HEK293 (cell line): ENCODE measurements around the gene SDF2L1.

ENCODE experiments used
- ZNF121 ChIP-seq: fragments of 450-650 bp; formaldehyde crosslinking; IDR thresholded peaks from 2 replicates; pipeline ENCODE4 v1.5.1; 2016; ENCODE audit warnings: missing biosample characterization, missing genetic modification characterization
- ZNF2 ChIP-seq: fragments of 450-650 bp; formaldehyde crosslinking; IDR thresholded peaks from 2 replicates; pipeline ENCODE4 v1.5.1; 2016; ENCODE audit warnings: missing biosample characterization, missing genetic modification characterization
- ZNF274 ChIP-seq, 2 experiments: fragments of 200-500 bp in 1 of 2; fragments of 450-650 bp in 1 of 2; sonication (Bioruptor generic) in 1 of 2; formaldehyde crosslinking in 1 of 2; IDR thresholded peaks; 2 replicates each; pipeline versions ENCODE4 v1.5.1 to v1.6.1; 2014 to 2016; ENCODE audit warnings: borderline replicate concordance in 1 of 2, inconsistent platforms in 1 of 2, low read length in 1 of 2, missing biosample characterization in 1 of 2, missing genetic modification characterization in 1 of 2
- ZNF292 ChIP-seq: fragments of 450-650 bp; formaldehyde crosslinking; IDR thresholded peaks from 2 replicates; pipeline ENCODE4 v1.5.1; 2016; ENCODE audit warnings: low read depth, missing biosample characterization, missing genetic modification characterization, borderline replicate concordance
- ZNF549 ChIP-seq: fragments of 450-650 bp; IDR thresholded peaks from 2 replicates; pipeline ENCODE4 v1.5.1; 2018; ENCODE audit warnings: missing biosample characterization, missing genetic modification characterization, mild to moderate bottlenecking, inconsistent platforms, moderate library complexity
- ZNF629 ChIP-seq: fragments of 450-650 bp; formaldehyde crosslinking; IDR thresholded peaks from 2 replicates; pipeline ENCODE4 v1.5.1; 2017; ENCODE audit warnings: missing biosample characterization, missing genetic modification characterization
- TF ChIP-seq, protein P1 (sequence below): IDR thresholded peaks from 2 replicates; pipeline ENCODE4 v1.6.1; 2011; ENCODE audit warnings: mild to moderate bottlenecking, low read depth, low read length, borderline replicate concordance
- TF ChIP-seq, protein P2 (sequence below): fragments of 450-650 bp; formaldehyde crosslinking; IDR thresholded peaks from 2 replicates; pipeline ENCODE4 v1.5.1; 2016; ENCODE audit warnings: missing biosample characterization, missing genetic modification characterization
- TF ChIP-seq, protein P3 (sequence below): fragments of 450-650 bp; formaldehyde crosslinking; IDR thresholded peaks from 2 replicates; pipeline ENCODE4 v1.5.1; 2017; ENCODE audit warnings: missing biosample characterization, mild to moderate bottlenecking, missing genetic modification characterization, moderate library complexity
- TF ChIP-seq, protein P4 (sequence below): sonication (generic); formaldehyde crosslinking; IDR thresholded peaks from 2 replicates; pipeline ENCODE4 v1.8.1; 2022; ENCODE audit warnings: mild to moderate bottlenecking, moderate library complexity, missing genetic modification reagents
- TF ChIP-seq, protein P5 (sequence below): fragments of 450-650 bp; formaldehyde crosslinking; IDR thresholded peaks from 2 replicates; pipeline ENCODE4 v1.5.1; 2016; ENCODE audit warnings: missing biosample characterization, missing genetic modification characterization
- TF ChIP-seq, protein P6 (sequence below): fragments of 450-650 bp; formaldehyde crosslinking; IDR thresholded peaks from 2 replicates; pipeline ENCODE4 v1.5.1; 2016; ENCODE audit warnings: missing biosample characterization, missing genetic modification characterization
- TF ChIP-seq, protein P7 (sequence below): fragments of 450-650 bp; formaldehyde crosslinking; IDR thresholded peaks from 2 replicates; pipeline ENCODE4 v1.5.1; 2017; ENCODE audit warnings: missing biosample characterization, missing genetic modification characterization
- TF ChIP-seq, protein P8 (sequence below): fragments of 450-650 bp; IDR thresholded peaks from 2 replicates; pipeline ENCODE4 v1.5.1; 2018; ENCODE audit warnings: missing biosample characterization, missing genetic modification characterization

DNA sequence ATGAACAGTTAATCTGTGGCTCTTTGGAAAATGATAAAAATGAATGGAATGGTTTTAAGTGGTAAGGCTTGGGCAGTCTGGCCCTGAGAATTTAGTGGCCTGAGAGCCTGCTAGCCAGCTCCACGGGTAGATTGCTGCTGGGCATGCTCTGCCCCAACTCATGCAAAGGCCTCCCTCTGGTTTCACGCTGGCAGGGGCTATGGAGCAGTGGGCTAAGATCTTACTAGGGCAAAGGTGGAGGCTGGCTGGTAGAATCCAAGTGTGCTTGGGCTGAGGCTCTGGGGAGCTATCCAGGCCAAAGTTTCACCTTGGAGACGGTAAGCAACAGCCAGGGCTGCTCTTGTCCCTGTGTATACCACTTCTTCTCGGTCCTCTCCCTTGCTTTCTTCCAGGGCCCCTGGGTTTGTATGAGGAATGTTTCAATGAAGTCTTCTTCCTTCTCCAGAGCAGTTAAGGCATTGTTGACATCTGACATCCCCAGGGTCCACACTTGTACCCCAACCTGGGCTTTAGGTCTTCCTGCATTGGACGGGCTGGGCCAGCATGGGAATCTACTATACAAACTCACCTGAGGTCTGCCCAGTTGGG lies 47.1 kb upstream of the SDF2L1 start:
- TF ChIP-seq, protein P1, sequence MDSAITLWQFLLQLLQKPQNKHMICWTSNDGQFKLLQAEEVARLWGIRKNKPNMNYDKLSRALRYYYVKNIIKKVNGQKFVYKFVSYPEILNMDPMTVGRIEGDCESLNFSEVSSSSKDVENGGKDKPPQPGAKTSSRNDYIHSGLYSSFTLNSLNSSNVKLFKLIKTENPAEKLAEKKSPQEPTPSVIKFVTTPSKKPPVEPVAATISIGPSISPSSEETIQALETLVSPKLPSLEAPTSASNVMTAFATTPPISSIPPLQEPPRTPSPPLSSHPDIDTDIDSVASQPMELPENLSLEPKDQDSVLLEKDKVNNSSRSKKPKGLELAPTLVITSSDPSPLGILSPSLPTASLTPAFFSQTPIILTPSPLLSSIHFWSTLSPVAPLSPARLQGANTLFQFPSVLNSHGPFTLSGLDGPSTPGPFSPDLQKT: no peak
- TF ChIP-seq, protein P2, sequence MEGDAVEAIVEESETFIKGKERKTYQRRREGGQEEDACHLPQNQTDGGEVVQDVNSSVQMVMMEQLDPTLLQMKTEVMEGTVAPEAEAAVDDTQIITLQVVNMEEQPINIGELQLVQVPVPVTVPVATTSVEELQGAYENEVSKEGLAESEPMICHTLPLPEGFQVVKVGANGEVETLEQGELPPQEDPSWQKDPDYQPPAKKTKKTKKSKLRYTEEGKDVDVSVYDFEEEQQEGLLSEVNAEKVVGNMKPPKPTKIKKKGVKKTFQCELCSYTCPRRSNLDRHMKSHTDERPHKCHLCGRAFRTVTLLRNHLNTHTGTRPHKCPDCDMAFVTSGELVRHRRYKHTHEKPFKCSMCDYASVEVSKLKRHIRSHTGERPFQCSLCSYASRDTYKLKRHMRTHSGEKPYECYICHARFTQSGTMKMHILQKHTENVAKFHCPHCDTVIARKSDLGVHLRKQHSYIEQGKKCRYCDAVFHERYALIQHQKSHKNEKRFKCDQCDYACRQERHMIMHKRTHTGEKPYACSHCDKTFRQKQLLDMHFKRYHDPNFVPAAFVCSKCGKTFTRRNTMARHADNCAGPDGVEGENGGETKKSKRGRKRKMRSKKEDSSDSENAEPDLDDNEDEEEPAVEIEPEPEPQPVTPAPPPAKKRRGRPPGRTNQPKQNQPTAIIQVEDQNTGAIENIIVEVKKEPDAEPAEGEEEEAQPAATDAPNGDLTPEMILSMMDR (tag by site-specific recombination): no peak
- TF ChIP-seq ZNF549 (tag by site-specific recombination) (no peak), ZNF292 (tag by site-specific recombination) (no peak), ZNF629 (no peak), ZNF274 (IDR thresholded peaks at IDR 0.05; ENCODE audit: low read length) (no peak), ZNF274 (tag by site-specific recombination; IDR thresholded peaks at IDR 0.05; ENCODE audit: borderline replicate concordance) (no peak), ZNF121 (no peak), ZNF2 (no peak)
- TF ChIP-seq, protein P3, sequence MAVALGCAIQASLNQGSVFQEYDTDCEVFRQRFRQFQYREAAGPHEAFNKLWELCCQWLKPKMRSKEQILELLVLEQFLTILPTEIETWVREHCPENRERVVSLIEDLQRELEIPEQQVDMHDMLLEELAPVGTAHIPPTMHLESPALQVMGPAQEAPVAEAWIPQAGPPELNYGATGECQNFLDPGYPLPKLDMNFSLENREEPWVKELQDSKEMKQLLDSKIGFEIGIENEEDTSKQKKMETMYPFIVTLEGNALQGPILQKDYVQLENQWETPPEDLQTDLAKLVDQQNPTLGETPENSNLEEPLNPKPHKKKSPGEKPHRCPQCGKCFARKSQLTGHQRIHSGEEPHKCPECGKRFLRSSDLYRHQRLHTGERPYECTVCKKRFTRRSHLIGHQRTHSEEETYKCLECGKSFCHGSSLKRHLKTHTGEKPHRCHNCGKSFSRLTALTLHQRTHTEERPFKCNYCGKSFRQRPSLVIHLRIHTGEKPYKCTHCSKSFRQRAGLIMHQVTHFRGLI: no peak
- TF ChIP-seq, protein P4, sequence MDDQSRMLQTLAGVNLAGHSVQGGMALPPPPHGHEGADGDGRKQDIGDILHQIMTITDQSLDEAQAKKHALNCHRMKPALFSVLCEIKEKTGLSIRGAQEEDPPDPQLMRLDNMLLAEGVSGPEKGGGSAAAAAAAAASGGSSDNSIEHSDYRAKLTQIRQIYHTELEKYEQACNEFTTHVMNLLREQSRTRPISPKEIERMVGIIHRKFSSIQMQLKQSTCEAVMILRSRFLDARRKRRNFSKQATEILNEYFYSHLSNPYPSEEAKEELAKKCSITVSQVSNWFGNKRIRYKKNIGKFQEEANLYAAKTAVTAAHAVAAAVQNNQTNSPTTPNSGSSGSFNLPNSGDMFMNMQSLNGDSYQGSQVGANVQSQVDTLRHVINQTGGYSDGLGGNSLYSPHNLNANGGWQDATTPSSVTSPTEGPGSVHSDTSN (CRISPR knock-in tag): no peak
- TF ChIP-seq, protein P5, sequence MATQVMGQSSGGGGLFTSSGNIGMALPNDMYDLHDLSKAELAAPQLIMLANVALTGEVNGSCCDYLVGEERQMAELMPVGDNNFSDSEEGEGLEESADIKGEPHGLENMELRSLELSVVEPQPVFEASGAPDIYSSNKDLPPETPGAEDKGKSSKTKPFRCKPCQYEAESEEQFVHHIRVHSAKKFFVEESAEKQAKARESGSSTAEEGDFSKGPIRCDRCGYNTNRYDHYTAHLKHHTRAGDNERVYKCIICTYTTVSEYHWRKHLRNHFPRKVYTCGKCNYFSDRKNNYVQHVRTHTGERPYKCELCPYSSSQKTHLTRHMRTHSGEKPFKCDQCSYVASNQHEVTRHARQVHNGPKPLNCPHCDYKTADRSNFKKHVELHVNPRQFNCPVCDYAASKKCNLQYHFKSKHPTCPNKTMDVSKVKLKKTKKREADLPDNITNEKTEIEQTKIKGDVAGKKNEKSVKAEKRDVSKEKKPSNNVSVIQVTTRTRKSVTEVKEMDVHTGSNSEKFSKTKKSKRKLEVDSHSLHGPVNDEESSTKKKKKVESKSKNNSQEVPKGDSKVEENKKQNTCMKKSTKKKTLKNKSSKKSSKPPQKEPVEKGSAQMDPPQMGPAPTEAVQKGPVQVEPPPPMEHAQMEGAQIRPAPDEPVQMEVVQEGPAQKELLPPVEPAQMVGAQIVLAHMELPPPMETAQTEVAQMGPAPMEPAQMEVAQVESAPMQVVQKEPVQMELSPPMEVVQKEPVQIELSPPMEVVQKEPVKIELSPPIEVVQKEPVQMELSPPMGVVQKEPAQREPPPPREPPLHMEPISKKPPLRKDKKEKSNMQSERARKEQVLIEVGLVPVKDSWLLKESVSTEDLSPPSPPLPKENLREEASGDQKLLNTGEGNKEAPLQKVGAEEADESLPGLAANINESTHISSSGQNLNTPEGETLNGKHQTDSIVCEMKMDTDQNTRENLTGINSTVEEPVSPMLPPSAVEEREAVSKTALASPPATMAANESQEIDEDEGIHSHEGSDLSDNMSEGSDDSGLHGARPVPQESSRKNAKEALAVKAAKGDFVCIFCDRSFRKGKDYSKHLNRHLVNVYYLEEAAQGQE: no peak
- TF ChIP-seq, protein P6, sequence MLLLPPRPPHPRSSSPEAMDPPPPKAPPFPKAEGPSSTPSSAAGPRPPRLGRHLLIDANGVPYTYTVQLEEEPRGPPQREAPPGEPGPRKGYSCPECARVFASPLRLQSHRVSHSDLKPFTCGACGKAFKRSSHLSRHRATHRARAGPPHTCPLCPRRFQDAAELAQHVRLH (tag by site-specific recombination): no peak
- TF ChIP-seq, protein P7, sequence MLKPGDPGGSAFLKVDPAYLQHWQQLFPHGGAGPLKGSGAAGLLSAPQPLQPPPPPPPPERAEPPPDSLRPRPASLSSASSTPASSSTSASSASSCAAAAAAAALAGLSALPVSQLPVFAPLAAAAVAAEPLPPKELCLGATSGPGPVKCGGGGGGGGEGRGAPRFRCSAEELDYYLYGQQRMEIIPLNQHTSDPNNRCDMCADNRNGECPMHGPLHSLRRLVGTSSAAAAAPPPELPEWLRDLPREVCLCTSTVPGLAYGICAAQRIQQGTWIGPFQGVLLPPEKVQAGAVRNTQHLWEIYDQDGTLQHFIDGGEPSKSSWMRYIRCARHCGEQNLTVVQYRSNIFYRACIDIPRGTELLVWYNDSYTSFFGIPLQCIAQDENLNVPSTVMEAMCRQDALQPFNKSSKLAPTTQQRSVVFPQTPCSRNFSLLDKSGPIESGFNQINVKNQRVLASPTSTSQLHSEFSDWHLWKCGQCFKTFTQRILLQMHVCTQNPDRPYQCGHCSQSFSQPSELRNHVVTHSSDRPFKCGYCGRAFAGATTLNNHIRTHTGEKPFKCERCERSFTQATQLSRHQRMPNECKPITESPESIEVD (tag by site-specific recombination): no peak
- TF ChIP-seq, protein P8, sequence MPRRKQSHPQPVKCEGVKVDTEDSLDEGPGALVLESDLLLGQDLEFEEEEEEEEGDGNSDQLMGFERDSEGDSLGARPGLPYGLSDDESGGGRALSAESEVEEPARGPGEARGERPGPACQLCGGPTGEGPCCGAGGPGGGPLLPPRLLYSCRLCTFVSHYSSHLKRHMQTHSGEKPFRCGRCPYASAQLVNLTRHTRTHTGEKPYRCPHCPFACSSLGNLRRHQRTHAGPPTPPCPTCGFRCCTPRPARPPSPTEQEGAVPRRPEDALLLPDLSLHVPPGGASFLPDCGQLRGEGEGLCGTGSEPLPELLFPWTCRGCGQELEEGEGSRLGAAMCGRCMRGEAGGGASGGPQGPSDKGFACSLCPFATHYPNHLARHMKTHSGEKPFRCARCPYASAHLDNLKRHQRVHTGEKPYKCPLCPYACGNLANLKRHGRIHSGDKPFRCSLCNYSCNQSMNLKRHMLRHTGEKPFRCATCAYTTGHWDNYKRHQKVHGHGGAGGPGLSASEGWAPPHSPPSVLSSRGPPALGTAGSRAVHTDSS (tag by site-specific recombination): no peak
